NCI-H2081 treated with DMSO at 0.1 percent for 48 hours (cell line): ENCODE data around the gene NOL4L.

ENCODE experiments used
- DNase-seq: peaks from one replicate; lab custom pipeline; 2025; lab: John Stamatoyannopoulos, UW

Gene NOL4L

GRCh38 chr20:32576560-32576959 lies 8.6 kb downstream of the NOL4L start:
- DNase-seq, result no peak

GRCh38 chr20:32575805-32576204 lies 9.3 kb downstream of the NOL4L start:
- DNase-seq, result no peak

GRCh38 chr20:32575227-32575581 lies 9.9 kb downstream of the NOL4L start:
- DNase-seq, result no peak

- no peak for DNase-seq
Observed at GRCh38 chr20:32574296-32575226, 10.6 kb downstream of the NOL4L start.

- DNase-seq, result no peak
Observed at GRCh38 chr20:32573167-32573851, 11.8 kb downstream of the NOL4L start.

GRCh38 chr20:32572271-32572968 lies 12.7 kb downstream of the NOL4L start:
- DNase-seq, result no peak

GRCh38 chr20:32571566-32571965 lies 13.6 kb downstream of the NOL4L start:
- DNase-seq, result no peak

- no peak for DNase-seq
Observed at GRCh38 chr20:32570401-32571190, 14.5 kb downstream of the NOL4L start.

- no peak for DNase-seq
Observed at GRCh38 chr20:32569380-32570305, 15.5 kb downstream of the NOL4L start.

GRCh38 chr20:32569018-32569379 lies 16.1 kb downstream of the NOL4L start:
- no peak for DNase-seq

GRCh38 chr20:32567384-32568178 lies 17.6 kb downstream of the NOL4L start:
- DNase-seq, result no peak

- no peak for DNase-seq
Observed at GRCh38 chr20:32566379-32567374, 18.5 kb downstream of the NOL4L start.

GRCh38 chr20:32565735-32566032 lies 19.4 kb downstream of the NOL4L start:
- no peak for DNase-seq

- DNase-seq, result no peak
Observed at GRCh38 chr20:32564921-32565734, 20.0 kb downstream of the NOL4L start.

- DNase-seq, result no peak
Observed at GRCh38 chr20:32564440-32564839, 20.7 kb downstream of the NOL4L start.

GRCh38 chr20:32563311-32564272 lies 21.5 kb downstream of the NOL4L start:
- DNase-seq, result peak; percentile 42

- no peak for DNase-seq
Observed at GRCh38 chr20:32562495-32562911, 22.6 kb downstream of the NOL4L start.
